ENCODE data around the gene WWOX.

The WWOX gene

DNA sequence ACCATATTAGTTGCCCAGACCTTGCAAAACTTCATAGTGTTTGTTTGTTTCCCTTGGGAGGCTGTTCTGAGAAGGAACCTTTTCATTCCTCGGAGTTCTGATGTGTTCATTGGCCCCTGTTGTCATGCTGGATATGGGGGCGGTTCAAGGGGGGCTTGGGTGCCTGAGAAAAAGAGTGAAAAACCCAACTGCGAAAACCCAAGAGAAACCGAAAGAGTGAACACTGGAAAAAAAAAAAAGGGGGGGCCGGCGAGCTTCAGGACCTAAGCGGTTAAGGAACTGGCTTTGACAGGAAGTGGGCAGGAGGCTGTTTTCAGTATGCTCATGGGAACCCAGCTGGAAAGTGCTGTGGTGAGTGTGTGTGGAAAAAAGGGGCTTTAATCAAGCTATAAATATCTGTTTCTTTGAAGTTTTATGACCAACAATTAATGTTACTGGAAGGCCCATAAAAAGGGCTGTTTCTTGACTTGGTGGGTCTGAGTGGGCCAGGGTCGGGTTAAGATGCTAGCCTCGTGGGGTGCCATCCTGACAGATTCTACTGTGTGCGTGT lies 990.4 kb downstream of the WWOX start:
- Histone ChIP-seq H3K4me3 (ENCODE audit: low read length) (peak overlapping the region; percentile 43), H3K36me3 (ENCODE audit: control insufficient read depth, insufficient read depth, low read length, severe bottlenecking) (no peaks in the 10 kb centered on the region), H3K27me3 (replicated peaks; ENCODE audit: control insufficient read depth, insufficient read depth, low read length) (no peaks in the 10 kb centered on the region), H3K9ac (ENCODE audit: low read length) (no peak overlapping the region), H3K4me1 (ENCODE audit: control insufficient read depth, insufficient read depth, low read length) (peaks cover 6% of the 10 kb centered on the region), H3K9me3 (ENCODE audit: control insufficient read depth, low read length) (no peaks in the 10 kb centered on the region)
- no peak for DNase-seq (ENCODE audit: low read depth)

DNA sequence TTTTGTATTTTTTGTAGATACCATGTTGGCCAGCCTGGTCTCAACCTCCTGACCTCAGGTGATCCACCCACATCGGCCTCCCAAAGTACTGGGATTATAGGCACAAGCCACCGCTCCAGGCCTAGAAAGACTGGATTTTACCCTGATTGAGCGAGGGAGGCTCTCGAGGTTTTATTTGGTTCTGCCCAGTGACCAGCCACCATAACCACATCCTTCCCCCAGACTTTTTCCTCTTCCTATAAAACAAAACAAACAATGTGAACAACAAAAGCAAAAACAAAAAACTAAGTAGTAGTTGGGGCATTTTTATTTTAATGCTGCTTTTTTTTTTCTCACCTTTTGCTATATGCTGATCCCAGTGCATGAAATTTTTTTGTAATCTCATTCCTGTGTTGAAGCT lies 991.5 kb downstream of the WWOX start:
- no peak for DNase-seq (ENCODE audit: low read depth)
- no peaks in the 10 kb centered on the region for H3K27me3 ChIP-seq (replicated peaks; ENCODE audit: control insufficient read depth, insufficient read depth, low read length)
- H3K4me1 ChIP-seq (ENCODE audit: control insufficient read depth, insufficient read depth, low read length) = peaks cover 6% of the 10 kb centered on the region
- H3K9ac ChIP-seq (ENCODE audit: low read length) = no peak overlapping the region
- H3K9me3 ChIP-seq (ENCODE audit: control insufficient read depth, low read length) = no peaks in the 10 kb centered on the region
- no peaks in the 10 kb centered on the region for H3K36me3 ChIP-seq (ENCODE audit: control insufficient read depth, insufficient read depth, low read length, severe bottlenecking)
- H3K4me3 ChIP-seq (ENCODE audit: low read length) = no peak overlapping the region

DNA sequence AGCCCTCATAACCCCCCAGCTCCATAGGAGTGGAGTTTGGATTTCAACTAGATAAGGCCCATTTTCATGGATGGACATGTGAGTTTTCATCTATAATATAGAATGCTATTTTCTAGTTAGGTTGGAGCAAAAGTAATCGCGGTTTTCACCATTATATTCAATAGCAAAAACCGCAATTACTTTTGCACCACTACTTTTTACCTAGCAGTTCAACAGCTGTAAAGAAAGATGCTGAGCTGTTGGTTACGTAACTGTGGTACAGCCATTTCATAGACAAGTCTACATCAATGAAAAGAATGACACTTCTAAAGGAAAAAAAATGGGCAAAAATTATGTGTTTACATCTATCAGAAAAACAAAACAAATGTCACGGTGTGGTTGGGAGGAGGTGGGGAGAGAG lies 993.4 kb downstream of the WWOX start:
- Histone ChIP-seq H3K9me3 (ENCODE audit: control insufficient read depth, low read length) (no peaks in the 10 kb centered on the region), H3K27me3 (replicated peaks; ENCODE audit: control insufficient read depth, insufficient read depth, low read length) (no peaks in the 10 kb centered on the region), H3K4me3 (ENCODE audit: low read length) (no peak overlapping the region), H3K36me3 (ENCODE audit: control insufficient read depth, insufficient read depth, low read length, severe bottlenecking) (no peaks in the 10 kb centered on the region), H3K9ac (ENCODE audit: low read length) (no peak overlapping the region), H3K4me1 (ENCODE audit: control insufficient read depth, insufficient read depth, low read length) (peaks cover 11% of the 10 kb centered on the region)
- DNase-seq (ENCODE audit: low read depth) = no peak

DNA sequence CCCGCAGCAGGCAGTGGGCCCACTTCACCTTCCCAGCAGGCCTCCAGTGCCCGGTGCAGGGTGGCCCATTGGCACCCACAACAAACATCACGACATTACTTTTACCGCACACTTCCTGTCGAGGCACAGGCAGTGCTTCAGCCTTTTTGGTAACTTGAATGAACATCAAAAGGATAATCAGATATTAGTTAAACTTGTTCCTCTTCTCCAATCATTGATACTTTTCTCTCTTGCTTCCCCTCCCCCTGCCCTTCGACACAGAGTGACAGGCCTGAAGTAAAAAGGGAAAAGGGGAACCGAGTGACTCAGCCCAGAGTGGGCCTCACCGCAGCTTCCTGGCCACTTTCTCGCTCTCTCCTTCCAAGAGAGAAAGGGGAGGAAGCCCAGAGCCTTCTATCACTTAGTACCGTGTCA lies 994.1 kb downstream of the WWOX start:
- DNase-seq (ENCODE audit: low read depth) = no peak
- peaks cover 11% of the 10 kb centered on the region for H3K4me1 ChIP-seq (ENCODE audit: control insufficient read depth, insufficient read depth, low read length)
- no peak overlapping the region for H3K9ac ChIP-seq (ENCODE audit: low read length)
- H3K9me3 ChIP-seq (ENCODE audit: control insufficient read depth, low read length) = no peaks in the 10 kb centered on the region
- H3K27me3 ChIP-seq (replicated peaks; ENCODE audit: control insufficient read depth, insufficient read depth, low read length) = no peaks in the 10 kb centered on the region
- H3K4me3 ChIP-seq (ENCODE audit: low read length) = no peak overlapping the region
- H3K36me3 ChIP-seq (ENCODE audit: control insufficient read depth, insufficient read depth, low read length, severe bottlenecking) = no peaks in the 10 kb centered on the region

DNA sequence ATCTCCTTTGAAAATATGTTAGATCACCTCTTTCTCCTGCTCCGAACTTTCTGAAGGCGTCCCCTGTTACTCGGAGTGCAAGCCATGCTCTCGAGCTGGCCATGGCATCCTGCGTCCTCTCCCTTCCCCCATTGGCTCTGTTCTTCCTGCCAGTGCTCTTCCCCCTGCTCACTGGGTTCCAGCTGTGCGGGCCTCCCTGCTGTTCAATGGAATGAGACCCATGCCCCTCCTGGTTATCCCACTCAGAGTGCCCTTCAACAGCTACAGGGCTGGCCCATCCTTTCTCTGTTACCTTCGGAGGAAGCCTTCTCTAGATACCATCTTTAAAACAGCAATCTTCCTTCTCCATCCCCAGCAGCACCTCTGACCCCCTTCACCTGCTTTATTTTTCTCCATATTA lies 996.8 kb downstream of the WWOX start:
- Histone ChIP-seq H3K4me3 (ENCODE audit: low read length) (no peak overlapping the region), H3K36me3 (ENCODE audit: control insufficient read depth, insufficient read depth, low read length, severe bottlenecking) (no peaks in the 10 kb centered on the region), H3K27me3 (replicated peaks; ENCODE audit: control insufficient read depth, insufficient read depth, low read length) (no peaks in the 10 kb centered on the region), H3K4me1 (ENCODE audit: control insufficient read depth, insufficient read depth, low read length) (peaks cover 11% of the 10 kb centered on the region), H3K9me3 (ENCODE audit: control insufficient read depth, low read length) (no peaks in the 10 kb centered on the region), H3K9ac (ENCODE audit: low read length) (no peak overlapping the region)
- no peak for DNase-seq (ENCODE audit: low read depth)

DNA sequence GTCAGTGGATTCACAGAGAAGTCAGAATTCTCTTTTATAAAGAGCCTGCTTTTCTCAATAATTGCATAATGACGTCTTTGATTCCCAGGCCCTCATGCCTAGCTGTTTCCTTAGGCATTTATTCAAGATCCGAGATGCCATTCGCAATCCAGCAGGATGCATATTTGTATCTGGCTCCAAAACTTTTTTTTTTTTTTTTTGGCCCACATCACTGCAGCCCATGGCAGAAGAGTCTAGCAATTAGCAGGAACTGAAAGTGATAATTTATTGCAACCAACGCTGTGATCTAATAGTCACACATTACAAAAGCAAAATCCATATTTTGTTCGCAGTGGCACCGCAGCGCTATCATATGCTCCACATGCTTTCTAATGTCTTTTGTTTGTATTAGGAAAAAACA lies 997.7 kb downstream of the WWOX start:
- H3K9me3 ChIP-seq (ENCODE audit: control insufficient read depth, low read length) = no peaks in the 10 kb centered on the region
- no peak overlapping the region for H3K4me3 ChIP-seq (ENCODE audit: low read length)
- no peak for DNase-seq (ENCODE audit: low read depth)
- no peak overlapping the region for H3K9ac ChIP-seq (ENCODE audit: low read length)
- peaks cover 11% of the 10 kb centered on the region for H3K4me1 ChIP-seq (ENCODE audit: control insufficient read depth, insufficient read depth, low read length)
- no peaks in the 10 kb centered on the region for H3K27me3 ChIP-seq (replicated peaks; ENCODE audit: control insufficient read depth, insufficient read depth, low read length)
- no peaks in the 10 kb centered on the region for H3K36me3 ChIP-seq (ENCODE audit: control insufficient read depth, insufficient read depth, low read length, severe bottlenecking)

DNA sequence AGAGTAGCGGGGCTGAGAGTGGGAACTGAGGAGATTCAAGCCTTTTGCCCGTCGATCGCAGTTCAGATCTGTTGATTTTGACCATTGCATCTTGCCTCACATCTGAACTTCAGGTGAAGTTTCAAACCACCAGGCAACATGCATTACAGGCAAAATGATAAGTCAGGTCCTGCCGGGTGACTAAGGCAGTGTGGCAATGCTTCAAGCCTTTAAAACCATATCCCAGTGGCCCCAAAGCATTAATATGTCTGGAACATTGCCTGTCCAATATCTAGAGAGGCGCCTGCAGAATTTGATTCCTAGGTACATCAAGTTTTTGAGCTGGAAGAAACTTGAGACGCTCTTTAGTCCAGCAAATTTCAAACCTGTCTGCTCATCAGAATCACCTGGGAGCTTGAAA lies 998.3 kb downstream of the WWOX start:
- no peaks in the 10 kb centered on the region for H3K9me3 ChIP-seq (ENCODE audit: control insufficient read depth, low read length)
- H3K27me3 ChIP-seq (replicated peaks; ENCODE audit: control insufficient read depth, insufficient read depth, low read length) = no peaks in the 10 kb centered on the region
- peaks cover 11% of the 10 kb centered on the region for H3K4me1 ChIP-seq (ENCODE audit: control insufficient read depth, insufficient read depth, low read length)

DNA sequence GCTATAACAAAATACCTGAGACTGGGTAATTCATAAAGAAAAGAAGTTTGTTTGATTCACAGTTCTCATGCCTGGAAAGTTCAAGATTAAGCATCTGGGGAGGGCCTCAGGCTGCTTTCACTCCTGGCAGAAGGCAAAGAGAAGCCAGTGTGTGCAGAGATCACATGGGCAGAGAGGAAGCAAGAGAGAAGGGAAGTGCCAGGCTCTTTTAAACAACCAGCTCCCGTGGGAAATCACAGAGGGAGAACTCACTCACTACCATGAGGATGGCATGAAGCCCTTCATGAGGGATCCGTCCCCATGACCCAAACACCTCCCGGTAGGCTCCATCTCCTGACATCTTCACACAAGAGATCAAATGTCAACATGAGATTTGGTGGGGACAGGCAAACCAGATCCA lies 999.5 kb downstream of the WWOX start:
- H3K36me3 ChIP-seq (ENCODE audit: control insufficient read depth, insufficient read depth, low read length, severe bottlenecking) = no peaks in the 10 kb centered on the region

More for the DNA sequence above, 998.3 kb downstream of the WWOX start:
- Histone ChIP-seq H3K9ac (ENCODE audit: low read length) (no peak overlapping the region), H3K4me3 (ENCODE audit: low read length) (no peak overlapping the region), H3K36me3 (ENCODE audit: control insufficient read depth, insufficient read depth, low read length, severe bottlenecking) (no peaks in the 10 kb centered on the region)
- no peak for DNase-seq (ENCODE audit: low read depth)

DNA sequence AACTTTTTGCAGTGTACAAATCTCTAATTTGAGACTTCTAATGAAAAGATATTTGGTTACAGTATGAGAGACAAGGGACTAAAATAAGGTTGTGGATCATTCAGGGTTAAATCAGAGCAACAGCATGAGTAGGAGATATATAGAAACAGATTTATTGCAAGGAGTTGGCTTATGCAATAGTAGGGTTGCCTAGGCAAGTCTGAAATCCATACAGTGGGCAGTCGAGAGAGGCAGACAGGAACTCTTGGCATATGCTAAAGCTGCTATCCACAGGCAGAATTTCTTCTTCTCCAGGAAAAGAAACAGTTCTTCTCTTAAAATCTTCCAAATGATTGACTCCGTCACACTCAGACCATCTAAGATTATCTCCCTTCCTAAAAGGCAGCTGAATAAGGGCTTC lies 1000.3 kb downstream of the WWOX start:
- H3K9ac ChIP-seq (ENCODE audit: low read length) = no peak overlapping the region
- peaks cover 5% of the 10 kb centered on the region for H3K4me1 ChIP-seq (ENCODE audit: control insufficient read depth, insufficient read depth, low read length)
- H3K9me3 ChIP-seq (ENCODE audit: control insufficient read depth, low read length) = no peaks in the 10 kb centered on the region
- H3K36me3 ChIP-seq (ENCODE audit: control insufficient read depth, insufficient read depth, low read length, severe bottlenecking) = no peaks in the 10 kb centered on the region
- DNase-seq (ENCODE audit: low read depth) = no peak
- no peak overlapping the region for H3K4me3 ChIP-seq (ENCODE audit: low read length)
- no peaks in the 10 kb centered on the region for H3K27me3 ChIP-seq (replicated peaks; ENCODE audit: control insufficient read depth, insufficient read depth, low read length)

More for the DNA sequence above, 999.5 kb downstream of the WWOX start:
- no peak overlapping the region for H3K9ac ChIP-seq (ENCODE audit: low read length)
- H3K4me3 ChIP-seq (ENCODE audit: low read length) = no peak overlapping the region
- H3K27me3 ChIP-seq (replicated peaks; ENCODE audit: control insufficient read depth, insufficient read depth, low read length) = no peaks in the 10 kb centered on the region
- no peaks in the 10 kb centered on the region for H3K9me3 ChIP-seq (ENCODE audit: control insufficient read depth, low read length)
- peaks cover 5% of the 10 kb centered on the region for H3K4me1 ChIP-seq (ENCODE audit: control insufficient read depth, insufficient read depth, low read length)
- no peak for DNase-seq (ENCODE audit: low read depth)

DNA sequence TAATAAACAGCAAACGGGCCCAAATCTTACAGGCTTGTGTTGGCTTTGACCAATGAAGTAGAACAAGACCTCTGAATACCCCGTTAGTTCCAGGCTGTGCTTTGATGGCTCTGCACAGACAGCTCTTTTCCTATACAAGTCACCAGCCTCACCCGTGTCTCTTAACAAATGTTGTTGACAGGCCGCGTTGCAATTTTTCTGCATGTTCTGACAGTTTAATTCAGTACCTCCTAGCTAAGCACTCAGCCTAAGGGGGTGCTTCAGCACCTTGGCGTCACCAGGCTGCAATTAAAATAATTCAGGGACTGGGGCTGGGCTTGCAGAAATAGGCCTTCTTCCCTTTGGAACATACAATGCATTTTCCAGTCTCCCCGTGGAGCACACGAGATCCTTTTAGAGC lies 1001.0 kb downstream of the WWOX start:
- H3K27me3 ChIP-seq (replicated peaks; ENCODE audit: control insufficient read depth, insufficient read depth, low read length) = no peaks in the 10 kb centered on the region
- DNase-seq (ENCODE audit: low read depth) = no peak
- no peak overlapping the region for H3K4me3 ChIP-seq (ENCODE audit: low read length)
- H3K9me3 ChIP-seq (ENCODE audit: control insufficient read depth, low read length) = no peaks in the 10 kb centered on the region
- no peak overlapping the region for H3K9ac ChIP-seq (ENCODE audit: low read length)
- no peaks in the 10 kb centered on the region for H3K36me3 ChIP-seq (ENCODE audit: control insufficient read depth, insufficient read depth, low read length, severe bottlenecking)
- H3K4me1 ChIP-seq (ENCODE audit: control insufficient read depth, insufficient read depth, low read length) = peaks cover 5% of the 10 kb centered on the region

DNA sequence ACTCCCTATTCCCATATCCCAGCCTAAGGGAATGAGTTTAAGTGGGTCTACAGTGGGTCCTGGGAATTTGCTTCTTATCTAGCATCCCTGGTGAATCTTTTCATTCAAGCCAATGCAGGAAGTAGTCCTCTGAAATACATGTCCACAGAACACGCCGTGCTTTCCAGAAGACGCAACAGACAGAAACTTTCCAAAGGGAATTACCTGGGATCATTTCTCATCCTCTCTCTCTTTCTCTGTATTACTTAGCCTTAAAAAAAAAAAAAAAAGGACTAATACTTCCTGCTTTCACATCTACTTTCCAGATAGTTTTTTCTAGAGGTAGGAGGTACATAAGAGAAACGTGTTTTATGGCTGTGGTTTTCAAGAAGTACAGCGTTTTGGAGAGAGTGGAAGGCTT lies 1002.0 kb downstream of the WWOX start:
- peaks cover 5% of the 10 kb centered on the region for H3K4me1 ChIP-seq (ENCODE audit: control insufficient read depth, insufficient read depth, low read length)
- DNase-seq (ENCODE audit: low read depth) = no peak
- H3K27me3 ChIP-seq (replicated peaks; ENCODE audit: control insufficient read depth, insufficient read depth, low read length) = no peaks in the 10 kb centered on the region
- H3K36me3 ChIP-seq (ENCODE audit: control insufficient read depth, insufficient read depth, low read length, severe bottlenecking) = no peaks in the 10 kb centered on the region
- H3K9ac ChIP-seq (ENCODE audit: low read length) = no peak overlapping the region
- no peaks in the 10 kb centered on the region for H3K9me3 ChIP-seq (ENCODE audit: control insufficient read depth, low read length)
- H3K4me3 ChIP-seq (ENCODE audit: low read length) = no peak overlapping the region

DNA sequence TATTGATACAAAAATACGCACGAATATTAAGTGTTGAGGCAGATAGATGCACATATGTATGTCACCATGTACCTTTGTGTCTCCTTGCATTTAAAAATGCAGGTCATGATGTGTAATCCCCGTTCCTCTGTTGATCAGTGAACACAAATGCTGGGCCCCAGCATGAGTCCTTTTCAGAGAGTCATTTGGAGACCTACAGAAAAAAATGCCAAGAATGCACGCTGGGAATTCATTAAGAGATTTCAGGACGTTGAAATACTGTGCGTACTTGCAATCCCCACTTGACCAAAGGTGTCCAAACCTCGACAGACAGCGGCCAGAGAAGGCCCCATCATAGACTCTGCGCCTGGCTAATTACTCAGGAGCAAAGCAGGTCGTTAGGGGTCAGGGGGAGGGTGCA lies 1005.1 kb downstream of the WWOX start:
- H3K9me3 ChIP-seq (ENCODE audit: control insufficient read depth, low read length) = no peaks in the 10 kb centered on the region
- no peak overlapping the region for H3K9ac ChIP-seq (ENCODE audit: low read length)

More for the DNA sequence above, 1005.1 kb downstream of the WWOX start:
- Histone ChIP-seq H3K36me3 (ENCODE audit: control insufficient read depth, insufficient read depth, low read length, severe bottlenecking) (no peaks in the 10 kb centered on the region), H3K4me1 (ENCODE audit: control insufficient read depth, insufficient read depth, low read length) (no peaks in the 10 kb centered on the region), H3K27me3 (replicated peaks; ENCODE audit: control insufficient read depth, insufficient read depth, low read length) (no peaks in the 10 kb centered on the region), H3K4me3 (ENCODE audit: low read length) (no peak overlapping the region)
- DNase-seq (ENCODE audit: low read depth) = no peak
